Stimulated activated memory B cell treated with anti-CD40 and anti-IgM and Interleukin-4, amounts not matched to agents 10 μg/mL and 1 μg/mL and 100 μg/mL, for 72 hours (primary cell): ENCODE results near the gene LMX1A.

Experiments
- ATAC-seq: fragments of 150-1000 bp; cut with Tn5 transposase; 2 replicates; pipeline ENCODE4 v1.10.0; 2021
- H3K27ac Mint-ChIP-seq: one replicate; pipeline ENCODE4 v1.8.0; 2022; ENCODE audit warnings: mild to moderate bottlenecking, mixed read lengths
- H3K27me3 Mint-ChIP-seq: one replicate; pipeline ENCODE4 v1.8.0; 2022; ENCODE audit warnings: mixed read lengths
- H3K36me3 Mint-ChIP-seq: one replicate; pipeline ENCODE4 v1.8.0; 2022; ENCODE audit warnings: mixed read lengths
- H3K4me1 Mint-ChIP-seq: one replicate; pipeline ENCODE4 v1.8.0; 2022; ENCODE audit warnings: mixed read lengths
- H3K4me3 Mint-ChIP-seq: one replicate; pipeline ENCODE4 v1.8.0; 2022; ENCODE audit warnings: mild to moderate bottlenecking, moderate library complexity, mixed read lengths
- H3K9me3 Mint-ChIP-seq: one replicate; pipeline ENCODE4 v1.8.0; 2022; ENCODE audit warnings: mixed read lengths

Gene LMX1A

DNA sequence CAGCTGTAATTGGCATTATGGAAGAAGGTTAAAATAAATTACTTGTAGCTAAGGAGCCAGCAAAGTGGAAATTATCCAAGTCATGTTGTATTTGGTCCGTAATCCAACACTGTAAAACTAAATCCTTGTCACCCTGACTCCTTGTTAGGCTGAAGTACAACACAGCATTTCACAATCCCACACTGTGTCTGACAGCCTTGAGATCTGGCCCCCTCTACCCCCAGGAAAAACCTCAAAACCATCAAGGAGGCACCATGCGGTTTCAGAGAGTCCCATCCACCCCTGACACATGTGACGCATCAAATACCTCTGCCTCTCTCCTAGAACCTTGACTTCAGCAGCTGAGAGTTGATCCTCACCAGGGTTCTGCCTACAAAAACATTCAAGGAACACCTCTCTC lies 41.0 kb downstream of the LMX1A start:
- H3K4me1 Mint-ChIP-seq, result no peaks in the 10 kb centered on the region
- peaks cover 44% of the 10 kb centered on the region for H3K27me3 Mint-ChIP-seq
- no peak for ATAC-seq
- H3K36me3 Mint-ChIP-seq, result no peaks in the 10 kb centered on the region
- H3K4me3 Mint-ChIP-seq, result no peak overlapping the region
- no peak overlapping the region for H3K27ac Mint-ChIP-seq
- H3K9me3 Mint-ChIP-seq, result peaks cover 4% of the 10 kb centered on the region

DNA sequence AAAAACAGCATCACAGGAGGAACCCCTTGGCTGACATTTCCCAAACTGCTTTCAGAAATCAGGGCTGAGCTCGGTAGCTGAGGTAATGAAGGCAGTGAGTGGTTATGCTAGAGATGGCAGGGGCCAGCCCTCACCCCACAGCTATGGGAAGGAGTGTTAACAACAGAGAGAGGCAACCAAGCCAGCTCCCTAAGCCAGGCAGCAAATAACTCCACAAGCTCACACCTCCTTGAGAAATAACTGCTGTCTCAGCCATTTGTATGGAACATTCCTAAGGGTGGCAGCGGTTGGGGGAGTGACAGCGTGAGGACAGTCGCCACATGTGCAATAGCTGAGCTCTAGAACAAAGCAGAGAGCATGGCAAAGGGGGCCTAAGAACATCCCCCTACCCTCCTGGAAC lies 42.6 kb downstream of the LMX1A start:
- Mint-ChIP-seq H3K4me3 (no peak overlapping the region), H3K9me3 (peaks cover 4% of the 10 kb centered on the region), H3K27ac (no peak overlapping the region), H3K27me3 (peaks cover 38% of the 10 kb centered on the region), H3K4me1 (no peaks in the 10 kb centered on the region), H3K36me3 (no peaks in the 10 kb centered on the region)
- no peak for ATAC-seq

DNA sequence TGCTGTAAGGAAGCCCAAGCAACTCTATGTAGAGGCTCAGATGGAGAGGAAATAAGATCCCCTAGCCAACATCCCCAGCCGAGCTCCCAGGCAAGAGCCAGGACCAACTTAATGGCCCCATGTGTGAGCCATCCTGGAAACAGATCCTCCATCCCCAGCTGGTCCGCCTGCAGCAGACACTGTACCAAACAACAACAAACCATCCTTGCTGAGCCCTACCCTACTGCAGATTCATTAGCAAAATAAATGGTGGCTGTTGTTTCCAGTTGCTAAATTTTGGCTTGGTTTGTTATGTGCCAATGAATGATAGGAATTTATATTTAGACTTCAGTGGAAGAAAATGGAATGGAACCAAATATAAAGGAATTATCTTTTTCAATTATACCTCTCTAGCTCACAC lies 43.9 kb downstream of the LMX1A start:
- Mint-ChIP-seq H3K36me3 (no peaks in the 10 kb centered on the region), H3K27me3 (peaks cover 33% of the 10 kb centered on the region), H3K9me3 (peaks cover 4% of the 10 kb centered on the region), H3K4me1 (no peaks in the 10 kb centered on the region), H3K4me3 (no peak overlapping the region), H3K27ac (no peak overlapping the region)
- no peak for ATAC-seq

DNA sequence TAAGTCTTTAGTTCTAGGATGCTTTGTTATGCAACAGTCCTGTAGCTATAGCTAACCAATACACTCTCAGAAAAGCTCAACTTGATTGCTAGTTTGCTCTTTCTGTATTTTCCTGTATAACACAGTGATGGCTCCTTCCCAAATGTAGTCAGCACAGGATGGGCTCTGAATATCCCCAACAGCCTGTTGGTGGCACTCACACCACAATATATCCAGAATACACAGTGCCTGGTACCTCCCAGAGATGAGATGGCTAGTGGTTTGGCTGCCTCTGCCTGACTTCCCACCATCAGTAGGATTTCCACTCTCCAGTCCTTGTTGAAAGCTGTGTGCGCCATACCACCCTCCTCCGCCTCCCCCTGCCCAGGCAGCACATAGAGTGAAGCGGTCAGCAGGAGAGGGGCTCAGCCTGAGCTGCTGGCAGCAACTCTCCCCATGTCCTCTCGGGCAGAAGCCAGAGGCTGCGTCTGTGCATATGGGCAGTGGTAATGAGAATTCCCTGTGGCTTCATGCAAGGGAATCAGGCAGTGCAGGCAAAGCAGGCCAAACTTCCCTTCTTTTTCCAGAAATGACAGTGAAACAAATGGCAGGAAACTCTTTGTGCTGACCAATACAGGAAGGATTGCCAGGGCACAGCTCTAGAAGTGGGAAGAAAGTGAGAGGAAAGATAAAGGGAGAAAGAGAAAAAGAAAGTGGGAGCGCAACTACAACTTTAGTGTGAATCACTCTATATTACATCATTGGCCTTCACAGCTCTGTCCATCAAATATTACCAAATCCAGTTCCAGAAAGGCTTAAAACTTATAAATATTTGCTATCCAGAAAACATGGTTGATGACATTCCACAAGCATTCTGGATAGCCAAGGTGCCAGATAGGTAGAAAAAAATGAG lies 49.7 kb downstream of the LMX1A start:
- H3K36me3 Mint-ChIP-seq, result no peaks in the 10 kb centered on the region
- no peak for ATAC-seq
- H3K4me1 Mint-ChIP-seq, result no peaks in the 10 kb centered on the region
- no peak overlapping the region for H3K27ac Mint-ChIP-seq
- H3K27me3 Mint-ChIP-seq, result no peaks in the 10 kb centered on the region
- H3K9me3 Mint-ChIP-seq, result no peaks in the 10 kb centered on the region
- no peak overlapping the region for H3K4me3 Mint-ChIP-seq

DNA sequence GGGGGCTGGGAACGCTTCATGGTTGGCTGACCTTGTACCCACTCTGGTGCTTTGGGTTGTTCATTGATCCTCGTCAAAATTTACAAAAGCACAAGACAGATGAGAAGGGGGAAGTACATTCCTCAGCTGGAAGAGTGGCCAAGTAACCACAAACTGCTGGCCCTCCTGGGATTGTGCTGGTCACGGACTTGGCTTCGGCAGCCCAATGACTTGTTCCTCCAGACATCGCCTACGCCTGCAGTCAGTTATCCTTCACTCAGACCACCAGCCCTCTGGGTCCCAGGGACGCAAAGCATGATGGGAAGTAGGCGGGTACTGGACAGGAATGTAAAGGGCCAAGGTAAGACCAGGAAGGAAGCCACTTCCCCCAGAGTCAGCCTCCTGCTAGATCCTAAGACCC lies 53.1 kb downstream of the LMX1A start:
- ATAC-seq, result no peak
- Mint-ChIP-seq H3K4me1 (no peaks in the 10 kb centered on the region), H3K36me3 (no peaks in the 10 kb centered on the region), H3K27me3 (no peaks in the 10 kb centered on the region), H3K9me3 (no peaks in the 10 kb centered on the region), H3K4me3 (no peak overlapping the region), H3K27ac (no peak overlapping the region)

DNA sequence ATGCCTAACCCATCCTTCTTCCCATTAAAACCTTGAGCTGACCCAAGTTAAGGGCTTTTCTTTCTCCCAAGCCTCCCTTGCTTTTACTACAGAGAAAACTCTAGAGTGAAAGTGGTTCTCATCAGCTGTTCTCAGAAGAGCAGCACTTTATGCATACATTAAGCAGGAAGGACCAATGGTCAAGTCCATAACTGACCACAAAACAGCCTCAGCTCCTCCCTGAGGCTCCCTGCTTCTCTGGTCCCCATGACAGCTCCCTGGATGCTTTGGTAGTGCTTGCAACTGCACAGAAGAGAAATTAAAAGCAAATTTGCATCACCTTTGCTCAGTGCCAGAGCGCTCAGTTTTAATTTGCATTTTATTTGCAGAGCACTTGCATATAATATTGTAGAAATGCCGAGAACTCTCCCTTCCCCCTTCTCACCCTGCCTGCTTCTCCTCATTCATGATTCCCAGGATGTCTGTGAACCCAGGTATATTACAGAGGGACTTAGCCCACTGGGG lies 56.1 kb downstream of the LMX1A start:
- no peak for ATAC-seq
- Mint-ChIP-seq H3K36me3 (no peaks in the 10 kb centered on the region), H3K9me3 (no peaks in the 10 kb centered on the region), H3K27ac (no peak overlapping the region), H3K4me3 (no peak overlapping the region), H3K27me3 (no peaks in the 10 kb centered on the region), H3K4me1 (no peaks in the 10 kb centered on the region)

DNA sequence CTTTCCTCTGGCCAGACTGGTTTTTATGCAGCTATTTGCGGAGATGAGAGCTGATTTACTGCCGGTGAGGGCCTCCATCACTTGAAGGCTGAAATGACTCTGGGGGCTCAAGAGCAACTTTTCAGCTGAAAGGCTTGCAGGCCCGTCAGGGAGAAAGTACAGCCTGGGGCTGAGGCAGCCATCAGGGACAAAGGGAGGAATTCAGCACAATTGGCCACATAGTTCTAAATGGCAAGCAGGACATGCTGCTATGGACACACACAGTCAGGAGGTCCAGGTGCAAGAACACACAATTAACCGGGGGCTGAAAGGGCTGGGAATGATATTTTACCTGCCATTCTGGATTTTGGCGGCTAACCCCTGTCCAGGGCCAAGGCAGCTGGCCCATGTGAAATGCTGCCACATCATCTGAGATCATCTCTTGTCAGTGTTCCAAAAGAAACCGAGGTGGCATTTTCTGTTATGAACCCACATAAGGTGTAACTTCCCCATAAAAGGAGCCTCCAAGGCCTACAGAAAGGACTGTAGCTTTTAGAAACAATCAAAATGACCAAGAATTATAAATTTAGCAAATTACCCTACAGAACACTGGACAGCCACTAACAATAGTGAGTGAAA lies 58.2 kb downstream of the LMX1A start:
- Mint-ChIP-seq H3K4me1 (no peaks in the 10 kb centered on the region), H3K4me3 (no peak overlapping the region), H3K36me3 (no peaks in the 10 kb centered on the region), H3K27ac (no peak overlapping the region), H3K27me3 (no peaks in the 10 kb centered on the region), H3K9me3 (no peaks in the 10 kb centered on the region)
- ATAC-seq, result no peak

DNA sequence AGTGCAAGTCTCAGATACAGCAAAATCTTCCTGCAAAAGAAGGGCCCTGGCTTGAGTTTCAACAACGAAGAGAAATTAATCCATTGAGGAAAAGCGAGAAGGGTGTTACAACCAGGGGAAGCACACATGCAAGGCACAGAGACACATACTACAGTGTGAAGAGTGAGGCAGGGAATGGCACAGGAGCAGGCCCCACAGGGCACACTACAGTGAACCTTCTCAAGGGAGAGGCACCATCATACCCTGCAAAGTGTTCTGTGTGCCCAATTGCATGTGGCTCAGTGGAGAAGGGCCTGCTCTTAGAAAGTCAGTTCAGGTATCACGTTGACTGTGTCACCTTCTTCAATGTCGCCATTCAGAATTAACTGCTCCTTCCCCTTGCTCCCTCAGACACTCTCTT lies 60.3 kb downstream of the LMX1A start:
- Mint-ChIP-seq H3K27me3 (no peaks in the 10 kb centered on the region), H3K4me1 (no peaks in the 10 kb centered on the region), H3K4me3 (no peak overlapping the region), H3K9me3 (no peaks in the 10 kb centered on the region), H3K27ac (no peak overlapping the region), H3K36me3 (no peaks in the 10 kb centered on the region)
- ATAC-seq, result peak; percentile 56

DNA sequence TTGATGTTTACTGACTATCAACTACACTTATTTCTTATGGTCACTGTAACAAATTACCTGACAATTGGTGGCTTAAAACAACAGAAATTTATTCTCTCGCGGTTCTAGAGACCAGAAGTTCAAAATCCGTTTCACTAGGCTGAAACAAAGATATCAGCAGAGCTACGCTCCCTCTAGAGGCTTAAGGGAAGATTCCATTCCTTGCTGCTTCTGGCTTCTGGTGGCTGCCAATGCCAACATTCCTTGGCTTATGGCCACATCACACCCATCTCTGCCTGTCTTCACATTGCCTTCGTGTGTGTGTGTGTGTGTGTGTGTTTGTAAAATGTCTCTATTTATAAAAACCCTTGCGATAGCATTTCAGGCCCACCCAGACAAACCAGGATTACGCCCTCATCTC lies 66.4 kb downstream of the LMX1A start:
- Mint-ChIP-seq H3K27me3 (peaks cover 6% of the 10 kb centered on the region), H3K36me3 (no peaks in the 10 kb centered on the region), H3K4me3 (no peak overlapping the region), H3K9me3 (no peaks in the 10 kb centered on the region), H3K27ac (no peak overlapping the region), H3K4me1 (peaks cover 6% of the 10 kb centered on the region)
- ATAC-seq, result no peak

DNA sequence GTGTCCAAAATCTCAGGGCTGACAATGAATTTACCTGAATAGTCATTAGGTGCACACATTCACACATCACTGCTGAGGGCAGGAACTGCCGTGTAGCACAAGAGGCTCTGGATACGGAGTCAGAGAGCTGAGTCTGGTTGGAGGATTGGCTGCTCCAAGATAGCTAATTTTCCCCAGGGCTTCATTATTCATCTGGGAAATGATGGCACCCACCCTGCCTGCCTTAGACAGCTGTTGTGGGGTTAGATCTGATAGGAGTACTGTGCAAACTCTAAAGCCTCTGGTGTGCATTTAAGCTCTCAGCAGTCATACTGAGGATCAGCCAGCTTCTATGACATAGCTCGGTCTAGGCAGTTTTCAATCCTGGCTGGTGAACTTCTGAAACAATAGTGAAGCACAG lies 67.0 kb downstream of the LMX1A start:
- Mint-ChIP-seq H3K4me1 (peaks cover 6% of the 10 kb centered on the region), H3K4me3 (no peak overlapping the region), H3K27ac (no peak overlapping the region), H3K36me3 (no peaks in the 10 kb centered on the region), H3K9me3 (no peaks in the 10 kb centered on the region), H3K27me3 (peaks cover 12% of the 10 kb centered on the region)
- ATAC-seq, result no peak

DNA sequence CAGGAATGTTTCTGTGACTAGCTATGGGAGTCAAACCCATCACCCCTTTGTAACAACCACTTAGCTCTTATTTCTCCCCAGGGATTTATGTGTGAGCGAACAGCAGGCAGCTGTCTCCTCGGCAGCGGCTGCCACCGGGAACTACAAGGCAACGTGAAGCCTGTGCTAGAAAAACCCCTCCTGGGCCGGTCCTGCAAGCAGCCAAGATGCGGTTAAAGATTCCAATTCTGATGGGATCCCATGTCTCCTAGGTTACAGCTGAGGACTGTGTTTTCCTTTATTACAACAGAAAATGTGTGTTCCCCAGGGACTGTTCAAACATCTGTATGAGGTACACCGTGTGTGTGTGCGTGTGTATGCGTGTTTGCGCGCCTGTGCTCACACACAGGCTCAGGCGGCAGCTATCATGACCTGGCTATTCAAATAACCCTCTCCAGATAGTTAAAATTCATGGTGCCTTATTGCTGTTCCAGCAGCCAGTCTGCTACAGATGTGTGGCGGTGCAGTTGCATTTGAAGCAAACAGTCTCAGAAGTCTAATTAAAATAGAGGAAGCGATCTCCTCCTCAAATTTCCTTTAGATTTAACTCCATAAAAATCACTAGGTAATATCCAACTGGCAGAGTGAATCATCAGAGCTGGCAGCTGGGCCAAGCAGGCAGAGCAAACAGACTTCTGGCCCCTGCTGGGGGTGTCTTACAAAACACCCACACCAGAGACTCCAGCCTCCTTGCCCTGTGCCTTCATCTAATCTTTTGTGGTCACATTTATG lies 68.0 kb downstream of the LMX1A start:
- peaks cover 22% of the 10 kb centered on the region for H3K27me3 Mint-ChIP-seq
- no peaks in the 10 kb centered on the region for H3K9me3 Mint-ChIP-seq
- H3K27ac Mint-ChIP-seq, result no peak overlapping the region
- H3K36me3 Mint-ChIP-seq, result no peaks in the 10 kb centered on the region
- H3K4me1 Mint-ChIP-seq, result peaks cover 6% of the 10 kb centered on the region
- no peak for ATAC-seq
- H3K4me3 Mint-ChIP-seq, result no peak overlapping the region

DNA sequence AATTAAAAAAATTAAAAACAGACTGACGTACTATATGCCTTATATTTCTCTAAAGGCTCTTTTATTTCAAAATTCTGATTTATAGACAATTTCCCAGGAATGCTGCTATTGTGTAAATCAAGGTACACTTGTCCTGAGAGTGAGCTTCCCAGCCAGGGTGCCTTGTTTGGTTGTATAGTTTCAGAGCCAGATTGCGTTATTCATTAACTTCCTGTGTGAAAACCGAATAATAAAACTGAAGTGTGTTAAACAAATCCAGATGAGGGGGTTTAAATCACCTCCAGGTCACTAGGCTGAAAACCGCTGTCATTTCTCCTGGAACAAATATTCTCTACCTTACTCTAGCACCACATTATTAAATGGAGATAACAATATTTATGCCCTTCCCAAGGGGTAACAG lies 68.7 kb downstream of the LMX1A start:
- no peak overlapping the region for H3K27ac Mint-ChIP-seq
- H3K4me1 Mint-ChIP-seq, result peaks cover 6% of the 10 kb centered on the region
- H3K27me3 Mint-ChIP-seq, result peaks cover 30% of the 10 kb centered on the region
- ATAC-seq, result no peak
- no peaks in the 10 kb centered on the region for H3K36me3 Mint-ChIP-seq
- H3K4me3 Mint-ChIP-seq, result no peak overlapping the region
- H3K9me3 Mint-ChIP-seq, result peaks cover 3% of the 10 kb centered on the region

DNA sequence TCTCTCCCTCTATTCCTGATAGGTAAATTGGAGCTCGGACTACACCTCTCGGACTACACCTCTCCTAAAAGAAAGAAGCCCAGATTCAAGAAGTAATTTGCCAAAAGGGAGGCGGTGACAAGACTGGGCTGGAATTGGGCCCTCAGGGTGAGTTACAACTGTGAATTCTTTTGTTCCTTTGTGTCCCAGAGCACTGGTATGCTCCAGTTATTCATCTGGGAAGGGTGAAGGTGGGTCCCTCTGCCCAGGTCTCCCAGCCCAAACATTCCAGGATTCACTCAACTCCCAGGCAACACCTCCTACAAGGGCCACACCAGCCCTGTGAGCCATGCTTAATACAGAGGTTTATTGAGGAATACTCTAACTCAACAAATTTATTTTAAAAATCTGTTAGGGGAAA lies 69.2 kb downstream of the LMX1A start:
- Mint-ChIP-seq H3K27ac (no peak overlapping the region), H3K4me1 (peaks cover 6% of the 10 kb centered on the region), H3K27me3 (peaks cover 34% of the 10 kb centered on the region), H3K4me3 (no peak overlapping the region), H3K9me3 (peaks cover 3% of the 10 kb centered on the region), H3K36me3 (no peaks in the 10 kb centered on the region)
- ATAC-seq, result no peak

DNA sequence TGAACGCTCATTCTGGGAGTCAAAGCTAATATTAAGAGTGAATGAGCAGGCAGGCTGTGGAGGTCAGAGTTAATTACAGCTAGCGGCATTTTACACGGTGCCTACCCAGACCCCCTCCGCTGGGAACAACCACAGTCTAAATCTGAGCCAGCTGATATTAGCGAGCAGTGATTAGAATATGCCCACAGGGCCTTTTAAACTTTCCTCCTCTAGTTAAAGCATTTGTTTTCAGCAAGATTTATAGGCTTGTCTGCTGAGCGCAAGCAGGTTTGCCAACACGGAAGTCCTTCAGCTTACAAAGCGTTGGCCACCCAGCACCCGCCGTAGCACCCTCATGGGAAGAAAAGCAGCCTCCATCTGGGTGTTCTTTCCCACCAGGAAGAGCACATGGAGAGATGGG lies 72.1 kb downstream of the LMX1A start:
- H3K36me3 Mint-ChIP-seq, result no peaks in the 10 kb centered on the region
- ATAC-seq, result no peak
- H3K4me1 Mint-ChIP-seq, result peaks cover 6% of the 10 kb centered on the region
- no peak overlapping the region for H3K27ac Mint-ChIP-seq
- peaks cover 38% of the 10 kb centered on the region for H3K27me3 Mint-ChIP-seq
- H3K9me3 Mint-ChIP-seq, result peaks cover 3% of the 10 kb centered on the region
- H3K4me3 Mint-ChIP-seq, result no peak overlapping the region

DNA sequence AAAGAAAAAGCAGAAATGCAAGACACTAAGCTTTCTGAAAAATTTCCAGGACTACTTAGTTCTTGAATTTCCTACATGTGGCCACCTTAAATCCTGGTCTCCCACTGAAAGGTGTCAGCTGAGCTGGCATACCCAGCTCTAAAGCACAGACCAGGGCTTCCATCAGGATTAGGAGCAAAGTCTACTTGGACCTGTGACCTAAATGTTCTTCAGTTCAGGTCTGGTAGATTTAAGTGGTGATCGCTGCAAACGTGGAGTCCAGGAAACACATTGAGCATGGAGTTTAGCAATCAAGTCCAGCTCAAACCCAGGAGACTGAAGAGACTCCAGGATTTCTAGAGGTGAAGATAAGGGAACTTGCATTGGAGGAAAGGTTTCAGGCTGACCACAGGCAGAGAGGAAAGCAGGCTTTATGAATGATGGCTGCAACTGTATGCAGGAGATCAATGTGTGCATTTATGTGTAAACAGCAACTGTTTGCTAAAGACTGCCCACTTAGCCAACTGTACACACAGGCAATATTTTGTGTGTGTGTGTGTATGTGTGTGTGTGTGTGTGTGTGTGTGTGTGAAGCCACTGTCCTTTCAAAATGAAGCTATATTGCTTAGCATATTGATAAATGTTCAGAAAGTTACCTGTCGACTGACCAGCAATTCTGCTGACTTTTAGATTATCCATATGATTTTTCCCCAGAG lies 75.2 kb downstream of the LMX1A start:
- Mint-ChIP-seq H3K4me3 (no peak overlapping the region), H3K27me3 (peaks cover 38% of the 10 kb centered on the region), H3K9me3 (peaks cover 3% of the 10 kb centered on the region), H3K4me1 (no peaks in the 10 kb centered on the region), H3K36me3 (no peaks in the 10 kb centered on the region), H3K27ac (no peak overlapping the region)
- ATAC-seq, result no peak
